ENCODE measurements around the gene IL13RA1.

GRCh38 chrX:118807151-118808017 lies 80.0 kb downstream of the IL13RA1 start:
- TF ChIP-seq CTCF (IDR thresholded peaks at IDR 0.05 in 2 of 3, conservative IDR thresholded peaks at IDR 0.05 in 1 of 3; ENCODE audit: borderline replicate concordance in 1 of 3, insufficient read depth in 1 of 3, low read depth in 2 of 3, low read length in 2 of 3) = peak; percentile 54 to 73 (median 57)
- TF ChIP-seq ELF1 (IDR thresholded peaks at IDR 0.05; ENCODE audit: borderline replicate concordance, low read depth) = no peak
- no peak for TF ChIP-seq POLR2A (IDR thresholded peaks at IDR 0.05; ENCODE audit: borderline replicate concordance, extremely low read depth, insufficient read depth, insufficient read length)
- no peak for TF ChIP-seq MAX (IDR thresholded peaks at IDR 0.05)
- TF ChIP-seq EZH2phosphoT487 (IDR thresholded peaks at IDR 0.05; ENCODE audit: borderline replicate concordance) = no peak
- peak; percentile 85 for TF ChIP-seq RAD21 (IDR thresholded peaks at IDR 0.05; ENCODE audit: low read depth)
- TF ChIP-seq EZH2 (IDR thresholded peaks at IDR 0.05) = no peak
- no peak for TF ChIP-seq ZNF274 (IDR thresholded peaks at IDR 0.05; ENCODE audit: low read depth, low read length)
- TF ChIP-seq TCF7L2 (IDR thresholded peaks at IDR 0.05; ENCODE audit: borderline replicate concordance, extremely low read depth, insufficient read depth, insufficient read length) = no peak
- no peak for TF ChIP-seq JUND (IDR thresholded peaks at IDR 0.05)
- no peak for TF ChIP-seq SP1 (IDR thresholded peaks at IDR 0.05; ENCODE audit: low read depth)
- TF ChIP-seq YY1 (IDR thresholded peaks at IDR 0.05; ENCODE audit: extremely low read depth, insufficient replicate concordance, low read depth, low read length) = peak; percentile 24
- no peak for TF ChIP-seq ATF3 (IDR thresholded peaks at IDR 0.05)
- no peak for TF ChIP-seq POLR2AphosphoS5 (IDR thresholded peaks at IDR 0.05; ENCODE audit: low read depth, low read length)
